Neutrophil (primary cell): Measurements from ENCODE around the gene PORCN.
A peak's percentile ranks its signal among the peaks of the same experiment; 100 is the strongest.

Source experiments
- H3K27ac ChIP-seq: fragments of 200-600 bp; sonication (generic); 2 replicates; pipeline ENCODE4 v1.5.1; 2016; ENCODE audit warnings: mild to moderate bottlenecking, moderate library complexity
- H3K27me3 ChIP-seq: fragments of 200-600 bp; sonication (generic); 2 replicates; pipeline ENCODE4 v1.6.0; 2016; ENCODE audit warnings: mild to moderate bottlenecking
- H3K36me3 ChIP-seq: fragments of 200-600 bp; sonication (generic); 2 replicates; pipeline ENCODE4 v1.5.1; 2017
- H3K4me1 ChIP-seq, 2 experiments: fragments of 200-600 bp in 1 of 2; sonication (generic) in 1 of 2; 1 replicate in 1 of 2; 2 replicates in 1 of 2; pipeline versions ENCODE4 v1.5.1 to v1.6.1; 2013 to 2016; ENCODE audit warnings: low read depth in 1 of 2, low read length in 1 of 2, mild to moderate bottlenecking in 1 of 2, moderate library complexity in 1 of 2; ENCODE audit not compliant: control insufficient read depth in 1 of 2, insufficient read depth in 1 of 2
- H3K4me3 ChIP-seq, 2 experiments: fragments of 200-600 bp in 1 of 2; sonication (generic) in 1 of 2; 1 replicate in 1 of 2; 2 replicates in 1 of 2; pipeline ENCODE4 v1.5.1; 2013 to 2016; ENCODE audit warnings: low read depth in 1 of 2, low read length in 1 of 2, mild to moderate bottlenecking in 1 of 2, moderate library complexity in 1 of 2
- H3K9me3 ChIP-seq: fragments of 200-600 bp; sonication (generic); 2 replicates; pipeline ENCODE4 v1.5.1; 2016
- CTCF ChIP-seq: fragments of 200-600 bp; sonication (generic); IDR thresholded peaks from 2 replicates; pipeline ENCODE4 v1.5.1; 2016; ENCODE audit warnings: antibody characterized with exemption

The PORCN gene

GRCh38 chrX:48473704-48473990 lies 35.1 kb upstream of the PORCN start:
- H3K27ac ChIP-seq, result no peak overlapping the region
- no peaks in the 10 kb centered on the region for H3K27me3 ChIP-seq
- H3K36me3 ChIP-seq, result no peaks in the 10 kb centered on the region
- no peak for TF ChIP-seq CTCF
- H3K9me3 ChIP-seq, result no peaks in the 10 kb centered on the region
- no peak overlapping the region for H3K4me3 ChIP-seq
- peaks cover 15 to 19% of the 10 kb centered on the region in 2 experiments for H3K4me1 ChIP-seq

GRCh38 chrX:48474127-48474526 lies 34.7 kb upstream of the PORCN start:
- Histone ChIP-seq H3K4me3 (no peak overlapping the region), H3K27me3 (no peaks in the 10 kb centered on the region), H3K36me3 (no peaks in the 10 kb centered on the region), H3K27ac (no peak overlapping the region), H3K9me3 (no peaks in the 10 kb centered on the region), H3K4me1 (peaks cover 10 to 14% of the 10 kb centered on the region in 2 experiments)
- no peak for TF ChIP-seq CTCF

- H3K36me3 ChIP-seq, result no peaks in the 10 kb centered on the region
- H3K27ac ChIP-seq, result no peak overlapping the region
- peaks cover 9 to 14% of the 10 kb centered on the region in 2 experiments for H3K4me1 ChIP-seq
- no peaks in the 10 kb centered on the region for H3K27me3 ChIP-seq
- no peak overlapping the region for H3K4me3 ChIP-seq
- H3K9me3 ChIP-seq, result no peaks in the 10 kb centered on the region
- no peak for TF ChIP-seq CTCF
Measured at GRCh38 chrX:48474581-48474980, 34.2 kb upstream of the PORCN start.

DNA sequence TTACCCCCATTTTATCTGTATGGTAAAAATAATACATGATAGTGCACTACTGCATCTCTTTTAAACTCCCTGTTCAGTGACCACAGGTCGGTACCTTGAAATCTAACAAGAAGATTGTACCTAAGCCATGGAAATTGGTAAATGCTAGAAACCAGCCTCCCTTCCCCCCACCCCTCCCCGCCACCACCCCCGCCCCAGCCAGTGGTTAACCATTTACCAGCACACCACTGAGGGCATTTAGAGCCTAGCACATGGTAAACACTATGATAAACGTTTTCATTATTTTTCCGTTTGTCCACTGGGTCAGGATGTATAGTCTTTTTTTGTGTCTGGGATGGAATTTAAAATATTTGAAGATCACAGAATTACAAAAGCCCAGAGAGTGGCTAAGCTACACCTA lies 33.5 kb upstream of the PORCN start:
- Histone ChIP-seq H3K9me3 (no peaks in the 10 kb centered on the region), H3K27me3 (no peaks in the 10 kb centered on the region), H3K27ac (peak overlapping the region; percentile 93), H3K4me3 (peak overlapping the region; percentile 75), H3K36me3 (no peaks in the 10 kb centered on the region), H3K4me1 (peaks cover 9 to 14% of the 10 kb centered on the region in 2 experiments)
- TF ChIP-seq CTCF, result no peak

DNA sequence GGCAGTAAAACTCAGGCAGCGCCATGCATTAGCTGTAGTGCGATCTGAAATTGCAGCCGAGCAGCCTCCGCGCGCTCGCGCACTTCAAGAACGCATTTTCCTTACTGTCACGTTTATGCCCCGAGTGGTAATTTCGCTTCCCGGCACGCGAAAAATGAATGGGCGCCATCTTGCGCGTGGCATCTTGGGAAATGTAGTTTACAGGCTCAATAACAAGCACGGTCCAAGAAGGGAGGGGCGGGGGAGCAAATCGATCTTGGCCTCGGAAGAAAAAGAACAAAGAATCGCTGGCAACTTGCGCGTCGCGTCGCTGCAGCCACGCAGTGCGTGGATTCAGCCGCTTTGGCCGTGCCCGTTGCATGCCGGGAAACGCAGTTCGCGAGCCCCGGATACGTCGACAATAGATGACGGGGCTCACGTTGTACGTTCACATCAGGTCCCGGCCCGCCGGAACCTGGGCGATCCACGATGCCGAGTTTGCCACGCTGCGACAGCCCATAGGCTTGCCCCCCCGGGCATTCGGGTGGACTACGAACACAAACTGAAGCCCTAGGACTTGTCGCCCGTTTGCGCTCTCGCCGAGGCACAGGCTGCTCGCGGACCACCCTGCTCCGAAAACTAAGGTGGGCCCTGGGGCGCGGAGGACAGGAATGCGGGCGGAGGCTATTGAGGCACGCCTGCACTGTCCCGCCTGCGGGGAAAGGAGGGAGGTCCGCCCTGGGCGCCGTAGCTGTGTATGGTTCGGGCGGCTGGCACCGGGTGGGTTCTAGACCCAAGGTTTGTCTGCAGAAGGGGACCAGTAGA lies 32.8 kb upstream of the PORCN start, which contains the start of gene FTSJ1:
TSS of gene FTSJ1 (plus strand) at position 426 of the 804 bp plus-strand sequence. CDS start 1,849 bp downstream, outside the sequence.
- peak within 1 kb of the TSS; percentile 93 for H3K27ac ChIP-seq

More for the DNA sequence above, 32.8 kb upstream of the PORCN start, which contains the start of gene FTSJ1:
- TF ChIP-seq CTCF, result peak; percentile 15
- H3K36me3 ChIP-seq, result no peaks in the 10 kb centered on the region
- peaks cover 9 to 14% of the 10 kb centered on the region in 2 experiments for H3K4me1 ChIP-seq
- no peaks in the 10 kb centered on the region for H3K9me3 ChIP-seq
- peak within 1 kb of the TSS; percentile 75 for H3K4me3 ChIP-seq
- no peaks in the 10 kb centered on the region for H3K27me3 ChIP-seq
